Esophagus muscularis mucosa (tissue), 3 donors: ENCODE data around the gene EEF2.

Experiments
- CTCF ChIP-seq, 3 experiments: fragments of 200-600 bp in 2 of 3; fragments of 450-650 bp in 1 of 3; sonication (generic) in 2 of 3; IDR thresholded peaks; one replicate each; pipeline ENCODE4 v1.5.1; 2017 to 2019; ENCODE audit warnings: antibody characterized with exemption in 3 of 3, mild to moderate bottlenecking in 2 of 3, moderate library complexity in 1 of 3
- POLR2A ChIP-seq: fragments of 450-650 bp; IDR thresholded peaks from one replicate; pipeline ENCODE4 v1.6.1; 2017; ENCODE audit warnings: antibody characterized with exemption, moderate library complexity, mild to moderate bottlenecking, low read depth
- POLR2AphosphoS5 ChIP-seq, 2 donors: sonication (generic); formaldehyde crosslinking; IDR thresholded peaks; one replicate each; pipeline ENCODE4 v1.6.1; 2017; ENCODE audit warnings: antibody characterized with exemption in 2 of 2

- no peak for TF ChIP-seq CTCF (IDR thresholded peaks at IDR 0.05)
- no peak for TF ChIP-seq POLR2A
- no peak for TF ChIP-seq POLR2AphosphoS5 (IDR thresholded peaks at IDR 0.05)
Observed at GRCh38 chr19:4016486-4016885, 31.2 kb upstream of the EEF2 start.
